Measurements from ENCODE around the gene PHYHIPL.
A peak's percentile ranks its signal among the peaks of the same experiment; 100 is the strongest.
"Not testable (repeated sequence)": the region's sequence is repeated elsewhere in the genome, so short reads cannot be mapped to it uniquely, and the experiment has no call there.

PHYHIPL gene

DNA sequence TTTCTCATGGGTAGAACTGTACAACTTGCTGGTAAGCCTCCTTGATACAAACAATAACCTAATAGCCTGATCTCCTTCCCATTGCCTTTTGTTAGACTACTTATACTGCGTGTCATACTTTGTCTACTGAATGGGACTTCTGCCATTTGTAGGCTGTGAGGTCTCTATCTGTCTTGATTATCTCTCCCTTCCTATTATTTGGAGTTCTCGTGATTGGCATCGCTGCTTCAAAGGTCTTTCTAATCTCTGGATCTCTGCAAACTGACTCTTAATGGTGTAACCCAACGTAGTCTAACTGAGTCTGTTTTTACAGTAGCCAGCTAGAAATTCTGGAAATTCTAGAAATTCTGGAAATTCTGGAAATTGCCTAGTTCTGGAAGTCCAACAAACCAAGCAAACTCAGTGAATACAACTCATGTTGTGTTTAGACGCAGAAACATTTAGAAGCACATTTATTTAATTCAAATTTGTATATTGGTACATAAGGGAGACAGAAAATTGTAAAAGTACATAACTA, 29.8 kb downstream of the PHYHIPL start:
- Histone ChIP-seq H3K36me3 (ENCODE audit: control insufficient read depth, insufficient read depth, low read length) (no peaks in the 10 kb centered on the region), H3K27me3 (ENCODE audit: control insufficient read depth, insufficient read depth, low read length) (no peaks in the 10 kb centered on the region), H3K4me3 (ENCODE audit: low read depth, low read length) (no peak overlapping the region), H3K9me3 (ENCODE audit: control insufficient read depth, insufficient read depth, low read length) (no peaks in the 10 kb centered on the region), H3K4me1 (ENCODE audit: control insufficient read depth, insufficient read depth, low read length) (peaks cover 6% of the 10 kb centered on the region), H3K27ac (ENCODE audit: low read depth, low read length) (peak overlapping the region; percentile 5), H3K9ac (ENCODE audit: low read depth, low read length) (no peak overlapping the region)

DNA sequence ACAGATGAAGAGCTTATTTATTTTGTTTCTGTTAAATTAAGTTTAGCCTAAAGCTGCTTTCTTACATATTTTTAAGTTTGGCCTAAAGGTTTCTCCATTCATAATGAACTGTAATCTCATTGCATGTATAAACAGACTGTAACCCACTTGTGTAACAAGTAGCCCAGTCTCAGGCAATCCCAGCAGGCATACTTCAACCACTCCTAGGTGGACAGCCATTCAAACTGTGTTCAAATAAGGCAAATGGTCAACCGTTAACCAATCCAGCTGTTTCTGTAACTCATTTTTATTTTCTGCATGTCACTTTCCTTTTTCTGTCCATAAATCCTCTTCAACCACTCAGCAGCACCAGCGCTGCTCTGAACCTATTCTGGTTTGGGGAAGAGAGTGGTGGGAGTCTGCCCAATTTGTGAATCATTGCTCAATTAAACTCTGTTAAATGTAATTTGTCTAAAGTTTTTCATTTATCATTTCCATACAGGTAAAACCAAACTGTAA, 35.9 kb downstream of the PHYHIPL start:
- no peak overlapping the region for H3K27ac ChIP-seq (ENCODE audit: low read depth, low read length)
- no peaks in the 10 kb centered on the region for H3K27me3 ChIP-seq (ENCODE audit: control insufficient read depth, insufficient read depth, low read length)
- H3K36me3 ChIP-seq (ENCODE audit: control insufficient read depth, insufficient read depth, low read length) = no peaks in the 10 kb centered on the region
- H3K4me3 ChIP-seq (ENCODE audit: low read depth, low read length) = no peak overlapping the region
- H3K9me3 ChIP-seq (ENCODE audit: control insufficient read depth, insufficient read depth, low read length) = no peaks in the 10 kb centered on the region
- H3K9ac ChIP-seq (ENCODE audit: low read depth, low read length) = no peak overlapping the region
- H3K4me1 ChIP-seq (ENCODE audit: control insufficient read depth, insufficient read depth, low read length) = peaks cover under 1% of the 10 kb centered on the region; the same call in 1 of the 2 replicates

DNA sequence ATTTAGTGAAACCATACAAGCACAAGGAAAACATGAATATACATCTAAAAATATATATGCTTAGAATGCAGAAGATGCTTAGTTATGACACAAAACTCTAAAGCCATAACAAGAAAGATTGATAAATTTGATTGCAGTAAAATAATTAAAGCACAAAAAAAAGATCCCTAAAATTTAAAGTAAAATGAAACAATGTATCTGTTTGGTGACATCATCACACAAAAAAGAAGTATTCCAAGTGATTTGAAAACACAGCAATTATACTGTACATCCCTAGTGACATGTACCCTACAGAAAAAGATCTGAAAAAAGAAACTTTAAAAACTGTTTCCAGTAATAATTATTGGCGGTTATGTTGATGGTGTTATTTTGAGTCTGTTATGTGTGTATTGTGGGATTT, 37.7 kb downstream of the PHYHIPL start:
- H3K4me3 ChIP-seq (ENCODE audit: low read depth, low read length) = no peak overlapping the region
- H3K27me3 ChIP-seq (ENCODE audit: control insufficient read depth, insufficient read depth, low read length) = no peaks in the 10 kb centered on the region
- no peaks in the 10 kb centered on the region for H3K9me3 ChIP-seq (ENCODE audit: control insufficient read depth, insufficient read depth, low read length)
- no peak overlapping the region for H3K9ac ChIP-seq (ENCODE audit: low read depth, low read length)
- H3K36me3 ChIP-seq (ENCODE audit: control insufficient read depth, insufficient read depth, low read length) = no peaks in the 10 kb centered on the region
- H3K27ac ChIP-seq (ENCODE audit: low read depth, low read length) = no peak overlapping the region
- H3K4me1 ChIP-seq (ENCODE audit: control insufficient read depth, insufficient read depth, low read length) = no peaks in the 10 kb centered on the region

DNA sequence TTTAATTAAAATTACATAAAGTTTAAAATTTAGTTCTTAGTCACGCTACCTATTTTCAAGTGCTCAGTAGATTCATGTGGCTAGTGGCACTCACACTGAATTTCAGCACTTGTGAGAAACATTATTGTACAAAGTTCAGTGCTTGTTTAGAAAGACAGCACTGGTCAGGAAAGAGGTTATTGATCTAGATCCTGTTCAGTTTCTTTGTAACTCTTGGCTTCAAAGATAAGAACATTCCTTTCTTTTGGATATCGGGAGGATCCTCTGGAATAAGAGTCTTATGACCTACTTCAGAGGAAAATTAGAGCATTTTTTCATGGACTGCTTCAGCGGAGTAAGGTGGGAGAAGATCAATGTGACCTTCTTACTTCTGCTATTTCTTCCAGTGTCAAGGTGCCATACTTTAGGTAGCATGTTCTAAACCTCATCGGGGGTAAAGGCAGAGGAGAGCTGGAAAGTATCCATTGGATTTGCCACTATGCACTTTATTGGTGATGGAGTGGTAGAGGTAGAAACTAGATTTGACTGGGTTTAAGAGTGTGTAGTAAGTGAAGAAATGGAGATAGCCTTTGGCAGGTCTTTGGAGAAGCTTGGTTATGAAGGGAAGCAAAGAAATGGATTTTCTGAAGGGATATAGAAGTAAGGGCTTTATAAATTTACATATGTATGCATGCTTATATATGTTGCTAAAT, 39.9 kb downstream of the PHYHIPL start:
- H3K4me3 ChIP-seq (ENCODE audit: low read depth, low read length) = no peak overlapping the region

DNA sequence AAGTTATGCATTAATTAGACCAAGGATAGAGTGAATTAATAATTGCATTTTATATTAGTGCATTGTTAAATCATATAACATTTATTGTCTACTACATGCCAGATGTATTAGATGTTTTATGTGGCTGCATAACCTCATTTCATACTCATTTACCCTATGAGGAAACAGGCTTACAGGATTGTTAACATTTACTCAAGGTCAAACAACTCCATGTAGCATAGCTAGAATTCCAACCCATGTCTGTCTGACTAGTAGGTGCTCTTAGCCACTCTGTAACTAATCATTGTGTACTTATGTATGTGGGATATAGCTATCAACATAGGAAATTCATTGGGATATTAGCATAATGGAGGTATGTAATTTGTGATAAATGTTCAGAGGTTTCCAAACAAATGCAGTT, 46.3 kb downstream of the PHYHIPL start:
- H3K27me3 ChIP-seq (ENCODE audit: control insufficient read depth, insufficient read depth, low read length) = no peaks in the 10 kb centered on the region

More for the DNA sequence above, 39.9 kb downstream of the PHYHIPL start:
- Histone ChIP-seq H3K27ac (ENCODE audit: low read depth, low read length) (no peak overlapping the region), H3K27me3 (ENCODE audit: control insufficient read depth, insufficient read depth, low read length) (no peaks in the 10 kb centered on the region), H3K9ac (ENCODE audit: low read depth, low read length) (no peak overlapping the region), H3K4me1 (ENCODE audit: control insufficient read depth, insufficient read depth, low read length) (peaks cover 12% of the 10 kb centered on the region; the same call in 1 of the 2 replicates), H3K9me3 (ENCODE audit: control insufficient read depth, insufficient read depth, low read length) (no peaks in the 10 kb centered on the region), H3K36me3 (ENCODE audit: control insufficient read depth, insufficient read depth, low read length) (no peaks in the 10 kb centered on the region)

DNA sequence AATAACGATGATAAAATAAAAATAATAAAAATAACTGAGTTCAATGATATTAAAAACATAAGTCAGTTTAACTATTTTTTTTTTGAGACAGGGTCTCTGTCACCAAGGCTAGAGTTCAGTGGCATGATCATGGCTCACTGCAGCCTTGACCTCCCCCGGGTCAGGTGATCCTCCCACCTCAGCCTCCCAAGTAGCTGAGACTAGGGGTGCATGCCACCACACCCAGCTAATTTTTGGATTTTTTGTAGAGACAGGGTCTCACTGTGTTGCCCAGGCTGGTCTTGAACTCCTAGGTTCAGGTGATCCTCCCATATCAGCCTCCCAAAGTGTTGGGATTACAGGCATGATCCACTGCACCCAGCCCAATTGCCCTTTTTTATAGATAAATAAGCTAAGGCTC, 47.2 kb downstream of the PHYHIPL start:
- H3K4me1 ChIP-seq (ENCODE audit: control insufficient read depth, insufficient read depth, low read length) = peaks cover 12% of the 10 kb centered on the region; the same call in 1 of the 2 replicates
- H3K9me3 ChIP-seq (ENCODE audit: control insufficient read depth, insufficient read depth, low read length); H3K9ac ChIP-seq (ENCODE audit: low read depth, low read length); H3K36me3 ChIP-seq (ENCODE audit: control insufficient read depth, insufficient read depth, low read length); H3K4me3 ChIP-seq (ENCODE audit: low read depth, low read length); H3K27me3 ChIP-seq (ENCODE audit: control insufficient read depth, insufficient read depth, low read length); H3K27ac ChIP-seq (ENCODE audit: low read depth, low read length): not testable (repeated sequence)

More for the DNA sequence above, 46.3 kb downstream of the PHYHIPL start:
- H3K9me3 ChIP-seq (ENCODE audit: control insufficient read depth, insufficient read depth, low read length) = no peaks in the 10 kb centered on the region
- H3K4me1 ChIP-seq (ENCODE audit: control insufficient read depth, insufficient read depth, low read length) = peaks cover 12% of the 10 kb centered on the region; the same call in 1 of the 2 replicates
- no peak overlapping the region for H3K4me3 ChIP-seq (ENCODE audit: low read depth, low read length)
- no peak overlapping the region for H3K27ac ChIP-seq (ENCODE audit: low read depth, low read length)
- no peaks in the 10 kb centered on the region for H3K36me3 ChIP-seq (ENCODE audit: control insufficient read depth, insufficient read depth, low read length)
- H3K9ac ChIP-seq (ENCODE audit: low read depth, low read length) = no peak overlapping the region

DNA sequence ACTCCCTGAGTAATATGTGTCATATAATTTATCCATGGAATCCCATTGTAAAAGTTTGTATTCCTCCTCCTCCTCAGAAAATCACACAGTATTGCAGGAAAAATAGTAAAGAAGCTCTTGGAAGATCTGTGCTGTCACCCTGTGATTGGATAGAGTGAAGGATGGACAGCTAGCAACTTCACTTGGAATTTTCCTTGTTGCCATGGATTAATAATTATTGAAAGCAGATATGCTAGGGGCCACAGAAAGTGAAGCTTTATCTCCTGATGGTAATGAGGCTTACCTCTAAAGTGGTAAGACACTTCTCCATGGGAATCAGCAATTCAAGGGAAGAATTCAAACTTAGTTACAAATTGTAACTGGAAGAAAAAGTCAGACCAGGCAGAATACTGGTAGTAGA, 48.8 kb downstream of the PHYHIPL start:
- Histone ChIP-seq H3K9me3 (ENCODE audit: control insufficient read depth, insufficient read depth, low read length) (no peaks in the 10 kb centered on the region), H3K4me3 (ENCODE audit: low read depth, low read length) (no peak overlapping the region), H3K36me3 (ENCODE audit: control insufficient read depth, insufficient read depth, low read length) (no peaks in the 10 kb centered on the region), H3K27ac (ENCODE audit: low read depth, low read length) (no peak overlapping the region), H3K9ac (ENCODE audit: low read depth, low read length) (no peak overlapping the region), H3K27me3 (ENCODE audit: control insufficient read depth, insufficient read depth, low read length) (no peaks in the 10 kb centered on the region), H3K4me1 (ENCODE audit: control insufficient read depth, insufficient read depth, low read length) (peaks cover 4% of the 10 kb centered on the region; the same call in 1 of the 2 replicates)

DNA sequence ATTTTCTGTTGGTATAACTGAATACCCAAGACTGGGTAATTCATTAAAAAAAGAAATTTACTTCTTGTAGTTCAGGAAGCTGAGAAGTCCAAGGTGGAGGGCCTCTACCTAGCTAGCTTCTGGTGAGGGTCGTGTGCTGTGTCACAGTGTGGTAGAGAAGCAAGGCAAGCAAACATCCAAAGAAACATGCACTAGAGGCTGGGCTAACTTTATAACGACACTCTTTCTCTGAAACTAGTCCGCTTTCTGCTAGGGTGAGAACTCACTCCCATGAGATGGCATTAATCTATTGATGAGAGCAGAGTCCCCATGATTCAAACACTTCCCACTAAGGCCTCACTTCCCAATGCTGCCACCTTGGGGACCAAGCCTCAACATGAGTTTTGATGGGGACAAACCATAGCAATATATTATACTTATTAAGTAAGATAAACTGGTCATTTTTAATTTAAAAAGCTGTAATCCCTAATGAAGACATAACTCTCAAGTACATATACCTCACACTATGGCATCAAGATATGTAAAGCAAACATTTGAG, 50.8 kb downstream of the PHYHIPL start:
- H3K9me3 ChIP-seq (ENCODE audit: control insufficient read depth, insufficient read depth, low read length) = no peaks in the 10 kb centered on the region
- H3K27ac ChIP-seq (ENCODE audit: low read depth, low read length) = no peak overlapping the region
- H3K4me3 ChIP-seq (ENCODE audit: low read depth, low read length) = no peak overlapping the region
- H3K36me3 ChIP-seq (ENCODE audit: control insufficient read depth, insufficient read depth, low read length) = no peaks in the 10 kb centered on the region
- H3K9ac ChIP-seq (ENCODE audit: low read depth, low read length) = no peak overlapping the region
- no peaks in the 10 kb centered on the region for H3K27me3 ChIP-seq (ENCODE audit: control insufficient read depth, insufficient read depth, low read length)
- no peaks in the 10 kb centered on the region for H3K4me1 ChIP-seq (ENCODE audit: control insufficient read depth, insufficient read depth, low read length)

DNA sequence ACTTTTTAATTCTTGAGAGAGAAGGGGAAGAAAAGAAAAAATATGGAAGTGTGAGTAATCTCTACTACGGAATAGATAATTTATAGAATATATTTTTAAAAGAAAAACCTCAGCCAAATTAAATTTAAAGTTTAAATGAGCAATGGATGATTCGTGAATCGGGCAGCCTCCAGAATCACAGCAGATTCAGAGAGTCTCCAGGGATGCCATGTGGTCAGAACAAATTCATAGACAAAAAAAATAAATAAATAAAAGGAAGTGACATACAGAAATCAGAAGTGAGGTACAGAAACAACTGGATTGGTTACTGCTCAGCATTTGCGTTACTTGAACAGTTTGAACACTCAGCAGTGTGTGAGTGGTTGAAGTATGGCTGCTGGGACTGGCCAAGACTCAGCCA, 53.0 kb downstream of the PHYHIPL start:
- H3K9me3 ChIP-seq (ENCODE audit: control insufficient read depth, insufficient read depth, low read length) = no peaks in the 10 kb centered on the region
- H3K4me1 ChIP-seq (ENCODE audit: control insufficient read depth, insufficient read depth, low read length) = no peaks in the 10 kb centered on the region
- H3K4me3 ChIP-seq (ENCODE audit: low read depth, low read length) = no peak overlapping the region
- H3K36me3 ChIP-seq (ENCODE audit: control insufficient read depth, insufficient read depth, low read length) = no peaks in the 10 kb centered on the region
- H3K27me3 ChIP-seq (ENCODE audit: control insufficient read depth, insufficient read depth, low read length) = no peaks in the 10 kb centered on the region
- no peak overlapping the region for H3K27ac ChIP-seq (ENCODE audit: low read depth, low read length)
- no peak overlapping the region for H3K9ac ChIP-seq (ENCODE audit: low read depth, low read length)

DNA sequence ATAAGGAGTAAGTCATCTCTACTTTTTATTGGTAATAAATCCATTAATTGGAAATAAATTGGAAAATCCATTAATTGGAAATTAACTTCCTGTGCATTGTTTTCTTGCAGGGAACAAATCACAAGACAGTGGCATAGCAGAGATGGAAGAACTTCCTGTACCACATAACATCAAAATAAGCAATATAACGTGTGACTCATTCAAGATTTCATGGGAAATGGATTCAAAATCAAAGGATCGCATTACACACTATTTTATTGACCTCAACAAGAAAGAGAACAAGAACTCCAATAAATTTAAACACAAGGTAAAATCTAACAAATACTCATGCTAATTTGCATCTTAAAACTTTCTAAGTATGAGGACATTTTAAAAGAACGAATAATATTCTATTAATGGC, 57.8 kb downstream of the PHYHIPL start:
- H3K4me3 ChIP-seq (ENCODE audit: low read depth, low read length) = no peak overlapping the region
- H3K27ac ChIP-seq (ENCODE audit: low read depth, low read length) = no peak overlapping the region
- H3K36me3 ChIP-seq (ENCODE audit: control insufficient read depth, insufficient read depth, low read length) = no peaks in the 10 kb centered on the region
- no peak overlapping the region for H3K9ac ChIP-seq (ENCODE audit: low read depth, low read length)
- H3K4me1 ChIP-seq (ENCODE audit: control insufficient read depth, insufficient read depth, low read length) = no peaks in the 10 kb centered on the region
- no peaks in the 10 kb centered on the region for H3K27me3 ChIP-seq (ENCODE audit: control insufficient read depth, insufficient read depth, low read length)
- no peaks in the 10 kb centered on the region for H3K9me3 ChIP-seq (ENCODE audit: control insufficient read depth, insufficient read depth, low read length)

DNA sequence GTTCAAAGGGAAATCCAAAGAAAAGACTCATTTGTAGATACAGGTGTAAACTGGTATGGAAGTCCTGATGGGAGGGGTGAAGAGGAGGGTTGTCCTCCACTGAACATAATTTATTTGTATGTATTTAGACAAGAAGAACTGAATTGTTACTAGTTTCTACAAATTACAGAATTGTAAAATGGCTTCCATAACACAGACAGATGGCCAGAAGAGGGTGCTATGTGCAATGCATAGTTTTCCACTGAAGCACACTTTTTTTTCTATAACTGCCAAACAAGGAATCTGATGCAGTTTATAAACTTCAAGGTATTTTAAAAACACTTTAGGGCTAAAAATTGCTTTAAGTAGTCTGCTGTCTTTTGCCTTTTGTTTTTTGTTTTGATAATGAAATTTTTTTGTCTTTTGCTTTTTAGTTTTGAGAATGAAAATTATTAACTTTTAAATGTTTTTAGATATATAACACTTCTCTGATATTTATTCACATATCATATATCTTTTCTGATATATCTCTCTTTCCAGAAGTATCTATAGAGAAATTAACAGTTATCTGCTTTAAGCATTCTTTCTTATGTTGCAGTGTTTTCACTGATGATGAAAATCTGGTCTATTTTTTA, 58.5 kb downstream of the PHYHIPL start:
- no peaks in the 10 kb centered on the region for H3K36me3 ChIP-seq (ENCODE audit: control insufficient read depth, insufficient read depth, low read length)
- H3K4me3 ChIP-seq (ENCODE audit: low read depth, low read length) = no peak overlapping the region
- no peaks in the 10 kb centered on the region for H3K4me1 ChIP-seq (ENCODE audit: control insufficient read depth, insufficient read depth, low read length)
- no peaks in the 10 kb centered on the region for H3K9me3 ChIP-seq (ENCODE audit: control insufficient read depth, insufficient read depth, low read length)
- H3K27me3 ChIP-seq (ENCODE audit: control insufficient read depth, insufficient read depth, low read length) = no peaks in the 10 kb centered on the region
- no peak overlapping the region for H3K9ac ChIP-seq (ENCODE audit: low read depth, low read length)
- no peak overlapping the region for H3K27ac ChIP-seq (ENCODE audit: low read depth, low read length)

All from HUES48 (cell line).